ENCODE measurements around the gene SLC39A1.

DNA sequence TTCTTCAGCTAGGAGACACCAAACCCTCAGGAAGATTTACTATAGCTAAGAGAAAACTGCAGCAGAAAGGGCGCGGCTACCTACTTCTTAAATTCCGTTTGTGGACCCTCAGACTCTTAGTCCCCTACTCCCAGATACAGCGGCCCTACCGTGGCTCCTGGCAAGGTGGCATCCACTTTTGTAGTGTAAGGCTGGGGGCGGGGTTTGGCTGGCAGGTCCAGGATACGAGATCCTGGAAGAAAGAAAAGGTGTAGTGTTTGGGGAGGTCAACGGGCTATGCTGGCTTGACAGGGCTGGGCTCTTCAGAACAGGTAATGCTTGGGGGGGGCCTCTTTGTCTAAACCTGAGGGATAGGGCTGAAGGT is 4.6 kb upstream of the SLC39A1 start:
- no peak for TF ChIP-seq SUZ12 (IDR thresholded peaks at IDR 0.05; ENCODE audit: extremely low read depth, insufficient read depth, insufficient read length)
- TF ChIP-seq YY1 (IDR thresholded peaks at IDR 0.05; ENCODE audit: insufficient read depth, insufficient read length), result no peak

Measured in NT2/D1 (cell line).